CD4-positive, alpha-beta T cell treated with Interleukin-1 beta for 1 hour (primary cell): ENCODE results near the gene MYO15B.
"Not testable (repeated sequence)": the region's sequence is repeated elsewhere in the genome, so short reads cannot be mapped to it uniquely, and the experiment has no call there.

ENCODE experiments used
- DNase-seq, 2 donors: peaks; one replicate each; pipeline ENCODE4 v3.0.0-alpha.2; 2020 to 2022

MYO15B gene

DNA sequence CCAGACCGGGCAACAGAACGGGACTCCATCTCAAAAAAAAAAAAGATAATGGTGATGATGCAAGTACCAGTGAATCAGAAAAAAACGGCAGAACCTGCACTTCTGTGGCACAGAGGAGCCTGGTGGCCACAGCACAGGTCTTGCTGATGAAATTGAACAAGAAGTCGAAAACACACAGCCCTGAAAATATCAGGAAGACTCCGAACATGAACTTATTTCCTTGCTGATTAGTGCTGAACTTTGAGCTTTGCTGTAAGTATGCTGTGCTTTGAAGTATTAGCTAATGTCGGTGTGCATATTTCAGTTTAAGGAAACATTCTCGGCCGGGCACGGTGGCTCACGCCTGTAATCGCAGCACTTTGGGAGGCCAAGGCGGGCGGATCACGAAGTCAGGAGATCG is 10.9 kb upstream of the MYO15B start:
- no peak for DNase-seq

DNA sequence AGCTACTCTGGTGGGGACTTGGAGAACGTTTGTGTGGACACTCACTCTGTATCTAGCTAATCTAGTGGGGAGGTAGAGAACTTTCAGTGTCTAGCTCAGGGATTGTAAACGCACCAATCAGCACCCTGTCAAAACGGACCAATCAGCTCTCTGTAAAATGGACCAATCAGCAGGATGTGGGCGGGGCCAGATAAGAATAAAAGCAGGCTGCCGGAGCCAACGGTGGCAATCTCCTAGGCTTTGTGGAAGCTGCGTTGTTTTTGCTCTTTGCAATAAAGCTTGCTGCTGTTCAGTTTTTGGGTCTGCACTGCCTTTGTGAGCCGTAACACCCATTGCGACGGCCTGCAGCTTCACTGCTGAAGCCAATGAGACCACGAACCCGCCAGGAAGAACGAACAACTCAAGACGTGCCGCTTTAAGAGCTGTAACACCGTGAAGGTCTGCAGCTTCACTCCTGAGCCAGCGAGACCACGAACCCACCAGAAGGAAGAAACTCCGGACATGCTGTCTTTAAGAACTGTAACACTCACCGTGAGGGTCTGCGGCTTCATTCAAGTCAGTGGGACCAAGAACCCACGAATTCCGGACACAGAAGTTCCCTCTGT is 6.4 kb upstream of the MYO15B start:
- DNase-seq: peak; percentile 64 to 70

DNA sequence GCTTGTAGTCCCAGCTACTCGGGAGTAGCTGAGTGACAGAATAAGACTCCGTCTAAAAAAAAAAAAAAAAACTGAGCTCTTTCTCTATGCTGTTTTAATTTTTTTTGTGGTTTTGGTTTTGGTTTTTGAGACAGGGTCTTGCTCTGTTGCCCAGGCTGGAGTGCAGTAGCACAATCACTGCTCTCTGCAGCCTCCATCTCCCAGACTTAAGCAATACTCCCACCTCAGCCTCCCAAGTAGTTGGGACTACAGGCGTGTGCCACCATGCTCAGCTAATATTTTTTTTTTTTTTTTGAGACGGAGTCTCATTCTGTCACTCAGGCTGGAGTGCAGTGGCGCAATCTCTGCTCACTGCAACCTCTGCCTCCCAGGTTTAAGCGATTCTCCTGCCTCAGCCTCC is 4.4 kb upstream of the MYO15B start:
- DNase-seq: not testable (repeated sequence)

DNA sequence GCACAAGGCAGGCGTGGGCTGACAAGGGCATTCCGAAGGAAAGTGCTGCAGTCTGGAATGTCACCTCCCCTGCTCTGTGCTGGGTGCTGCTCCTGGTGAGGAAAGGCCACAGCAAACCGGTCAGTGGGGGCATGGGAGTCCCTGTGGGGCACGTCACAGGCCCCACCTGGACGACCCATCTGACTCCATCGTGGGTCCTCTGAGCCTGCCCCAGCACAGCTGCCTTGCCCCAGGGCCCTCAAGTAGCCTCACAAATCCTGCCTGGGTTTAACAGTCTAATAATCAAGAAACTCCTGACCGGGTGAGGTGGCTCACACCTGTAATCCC is 2.8 kb upstream of the MYO15B start:
- no peak for DNase-seq

DNA sequence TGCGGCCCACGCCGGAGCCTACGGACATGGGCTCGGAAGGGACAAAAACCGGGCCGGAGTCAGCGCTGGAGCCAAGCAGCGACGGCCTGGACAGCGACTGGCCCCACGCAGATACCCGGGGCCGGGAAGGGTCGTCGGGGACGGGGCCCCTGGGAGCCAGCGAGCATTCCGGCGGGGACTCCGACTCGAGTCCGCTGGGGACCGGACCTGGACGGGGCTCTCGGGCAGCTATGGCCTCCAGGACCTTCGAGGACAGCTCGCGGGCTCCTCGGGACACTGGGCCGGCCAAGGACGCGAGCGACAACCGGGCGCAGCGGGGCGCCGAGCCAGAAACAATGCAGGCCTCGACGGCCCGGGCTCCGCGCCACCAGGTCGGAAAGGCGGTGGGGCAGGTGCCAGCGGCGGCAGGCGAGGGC is 1.0 kb downstream of the MYO15B start:
- no peak for DNase-seq

DNA sequence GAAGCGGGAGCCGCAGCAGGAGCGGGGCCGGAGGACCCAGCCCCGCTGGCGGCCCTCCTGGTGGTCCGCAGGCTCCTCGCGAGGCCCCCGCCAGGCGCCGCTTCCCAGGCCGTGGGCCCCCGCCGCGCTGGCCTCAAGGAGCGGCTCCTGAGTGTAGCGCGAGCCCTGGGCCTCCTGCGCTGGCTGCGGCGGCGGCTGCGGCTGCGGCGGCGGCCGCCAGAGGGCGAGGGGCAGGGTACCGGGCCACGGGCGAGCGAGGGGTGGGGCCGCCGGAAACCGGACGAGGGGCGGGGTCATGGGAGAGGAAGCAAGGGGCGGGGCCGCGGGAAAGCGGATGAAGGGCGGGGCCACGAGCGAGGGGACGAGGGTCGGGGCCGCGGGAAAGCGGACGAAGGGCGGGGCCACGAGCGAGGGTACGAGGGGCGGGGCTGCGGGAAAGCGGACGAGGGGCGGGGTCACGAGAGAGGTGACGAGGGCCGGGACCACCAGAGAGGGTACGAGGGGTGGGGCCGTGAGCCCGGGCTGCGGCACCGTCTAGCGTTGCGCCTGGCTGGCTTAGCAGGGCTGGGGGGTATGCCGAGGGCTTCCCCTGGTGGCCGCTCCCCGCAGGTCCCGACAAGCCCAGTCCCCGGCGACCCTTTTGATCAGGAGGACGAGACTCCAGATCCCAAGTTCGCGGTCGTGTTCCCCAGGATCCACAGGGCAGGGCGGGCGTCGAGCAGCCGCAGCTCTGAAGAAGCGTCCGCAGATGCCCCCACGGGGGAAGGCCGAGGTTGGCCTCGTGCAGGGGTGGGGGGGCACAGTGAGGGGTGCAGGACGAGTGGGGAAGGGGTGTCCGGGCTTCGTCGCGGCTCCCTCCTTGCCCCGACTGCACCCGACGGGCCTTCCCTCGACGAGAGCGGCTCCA is 1.7 kb downstream of the MYO15B start:
- DNase-seq: peak; percentile 93 to 96

DNA sequence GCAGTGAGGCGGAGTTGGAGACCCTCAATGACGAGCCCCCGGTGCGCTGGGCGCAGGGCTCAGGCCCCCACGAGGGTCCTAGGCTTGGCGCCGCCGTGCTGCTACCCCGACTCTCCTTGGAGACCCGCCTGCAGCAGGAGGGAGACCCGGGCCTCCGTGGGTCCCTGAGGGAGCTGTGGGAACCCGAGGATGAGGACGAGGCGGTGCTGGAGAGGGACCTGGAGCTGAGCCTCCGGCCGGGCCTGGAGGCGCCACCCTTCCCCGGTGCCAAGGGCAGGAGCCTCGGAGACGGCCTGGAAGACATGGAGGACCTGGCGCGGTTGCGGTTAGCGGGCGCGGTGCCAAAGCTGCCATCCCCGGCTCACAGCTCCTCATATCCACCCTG is 2.3 kb downstream of the MYO15B start:
- DNase-seq: no peak

DNA sequence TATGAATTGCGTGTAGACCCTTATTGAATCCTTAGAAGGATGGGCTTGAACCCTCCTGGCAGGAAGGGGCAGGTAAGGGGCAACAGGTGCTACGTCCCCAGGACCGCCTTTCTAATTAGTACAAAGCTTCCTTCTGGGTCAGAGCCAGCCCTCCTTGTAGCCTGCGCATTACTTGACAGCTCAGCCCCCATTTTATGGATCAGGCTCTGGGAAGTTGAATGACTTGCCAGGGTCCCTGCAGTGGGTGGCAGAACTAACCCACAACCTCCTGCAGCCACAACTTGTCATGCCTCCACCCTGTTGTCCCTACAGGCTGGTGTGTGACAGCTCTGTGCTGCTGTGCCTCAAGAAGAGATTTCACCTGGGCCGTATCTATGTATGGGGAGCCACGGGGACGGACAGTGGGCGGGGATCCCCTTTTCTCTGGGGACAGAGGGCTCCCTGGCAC is 2.7 kb downstream of the MYO15B start:
- no peak for DNase-seq

DNA sequence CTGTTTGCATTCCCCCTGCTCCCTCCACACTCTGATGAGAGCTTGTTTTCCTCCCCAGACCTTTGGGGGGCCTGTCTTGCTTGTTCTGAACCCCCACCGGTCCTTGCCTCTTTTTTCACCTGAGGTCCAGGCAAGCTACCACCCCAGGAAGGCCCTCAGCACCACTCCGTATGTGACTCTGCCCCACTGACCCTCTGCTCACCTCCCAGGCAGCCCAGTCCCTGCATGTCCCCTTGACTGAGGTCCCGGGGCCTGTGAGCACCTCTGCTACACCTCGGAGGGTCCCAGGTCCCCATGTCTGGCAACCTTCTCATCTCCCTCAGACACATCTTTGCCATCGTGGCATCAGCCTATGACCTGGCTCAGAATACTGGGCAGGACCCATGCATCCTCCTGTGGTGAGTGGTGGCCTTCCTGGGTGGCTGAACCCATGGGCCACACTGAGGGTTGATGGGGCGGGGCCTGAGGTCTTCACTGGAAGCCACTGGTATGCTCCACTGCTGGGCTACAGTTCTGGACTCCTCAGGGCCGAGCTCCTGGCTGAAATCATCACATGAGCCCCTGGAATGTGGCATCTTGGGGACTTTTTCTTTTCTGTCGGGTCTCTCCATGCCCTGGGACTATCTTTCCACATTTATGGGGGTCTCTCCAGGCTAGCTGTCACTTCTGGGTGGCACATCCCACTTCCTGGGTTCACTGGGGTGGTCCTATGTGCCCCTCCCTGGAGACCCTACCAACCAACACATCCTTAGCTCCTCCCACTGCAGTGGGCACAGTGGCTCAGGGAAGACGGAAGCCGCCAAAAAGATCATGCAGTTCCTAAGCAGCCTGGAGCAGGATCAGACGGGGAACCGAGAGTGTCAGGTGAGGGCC is 3.5 kb downstream of the MYO15B start:
- no peak for DNase-seq

DNA sequence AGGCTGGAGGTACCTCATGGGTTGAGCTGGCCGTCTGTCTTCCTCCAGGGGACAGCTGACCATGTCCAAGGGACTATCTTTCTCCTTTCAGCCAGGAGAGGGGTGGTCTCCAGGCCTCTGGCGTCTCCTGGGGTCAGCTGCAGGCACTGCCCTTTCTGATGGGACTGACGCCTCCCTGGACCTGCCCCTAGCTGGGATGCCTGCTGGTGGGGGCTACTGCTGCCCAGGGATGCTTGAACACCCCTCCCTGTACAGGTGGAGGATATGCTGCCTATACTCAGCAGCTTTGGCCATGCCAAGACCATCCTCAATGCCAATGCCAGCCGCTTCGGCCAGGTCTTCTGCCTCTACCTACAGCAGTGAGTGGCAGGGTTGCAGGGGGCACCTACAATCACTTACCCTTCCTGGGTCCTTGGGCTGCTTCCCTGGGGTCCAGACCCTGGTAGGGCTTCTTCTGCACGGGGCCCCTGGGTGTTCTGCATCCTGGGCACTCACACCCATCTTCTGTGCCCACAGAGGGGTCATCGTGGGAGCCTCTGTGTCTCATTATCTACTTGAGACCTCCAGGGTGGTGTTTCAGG is 4.2 kb downstream of the MYO15B start:
- no peak for DNase-seq

DNA sequence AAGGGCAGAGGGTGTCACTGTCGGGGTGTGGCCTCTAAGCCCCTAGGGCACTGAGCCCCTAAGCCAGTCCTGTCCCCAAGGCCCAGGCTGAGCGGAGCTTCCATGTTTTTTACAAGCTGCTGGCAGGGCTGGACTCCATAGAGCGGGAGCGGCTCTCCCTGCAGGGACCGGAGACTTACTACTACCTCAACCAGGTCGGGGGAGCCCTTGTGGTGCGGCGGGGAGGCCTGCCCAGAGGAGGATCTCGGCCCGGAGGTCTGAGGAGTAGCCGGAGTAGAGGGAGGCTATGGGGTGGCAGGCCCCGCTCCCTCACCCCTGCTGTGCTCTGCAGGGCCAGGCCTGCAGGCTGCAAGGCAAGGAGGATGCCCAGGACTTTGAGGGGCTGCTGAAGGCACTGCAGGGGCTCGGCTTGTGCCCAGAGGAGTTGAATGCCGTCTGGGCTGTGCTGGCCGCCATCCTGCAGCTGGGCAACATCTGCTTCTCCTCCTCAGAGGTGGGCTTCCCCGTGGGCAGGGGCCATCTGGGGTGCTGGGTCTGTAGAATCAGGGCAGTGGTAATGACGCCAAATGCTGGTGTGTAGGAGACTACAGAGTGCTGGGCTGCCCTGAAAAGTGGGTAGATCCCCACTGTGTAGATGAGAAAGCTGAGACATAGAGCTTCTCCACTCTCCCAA is 4.9 kb downstream of the MYO15B start:
- DNase-seq: no peak

DNA sequence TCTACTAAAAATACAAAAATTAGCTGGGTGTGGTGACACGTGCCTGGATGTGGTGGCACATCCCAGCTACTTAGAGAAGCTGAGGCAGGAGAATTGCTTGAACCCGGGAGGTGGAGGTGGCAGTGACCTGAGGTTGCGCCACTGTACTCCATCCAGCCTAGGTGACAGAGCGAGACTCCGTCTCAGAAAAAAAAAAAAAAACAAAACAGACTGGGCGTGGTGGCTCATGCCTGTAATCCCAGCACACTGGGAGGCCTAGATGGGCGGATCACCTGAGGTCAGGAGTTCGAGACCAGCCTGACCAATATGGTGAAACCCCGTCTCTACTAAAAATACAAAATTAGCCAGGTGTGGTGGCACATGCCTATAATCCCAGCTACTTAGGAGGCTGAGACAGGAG is 5.8 kb downstream of the MYO15B start:
- DNase-seq: not testable (repeated sequence)

DNA sequence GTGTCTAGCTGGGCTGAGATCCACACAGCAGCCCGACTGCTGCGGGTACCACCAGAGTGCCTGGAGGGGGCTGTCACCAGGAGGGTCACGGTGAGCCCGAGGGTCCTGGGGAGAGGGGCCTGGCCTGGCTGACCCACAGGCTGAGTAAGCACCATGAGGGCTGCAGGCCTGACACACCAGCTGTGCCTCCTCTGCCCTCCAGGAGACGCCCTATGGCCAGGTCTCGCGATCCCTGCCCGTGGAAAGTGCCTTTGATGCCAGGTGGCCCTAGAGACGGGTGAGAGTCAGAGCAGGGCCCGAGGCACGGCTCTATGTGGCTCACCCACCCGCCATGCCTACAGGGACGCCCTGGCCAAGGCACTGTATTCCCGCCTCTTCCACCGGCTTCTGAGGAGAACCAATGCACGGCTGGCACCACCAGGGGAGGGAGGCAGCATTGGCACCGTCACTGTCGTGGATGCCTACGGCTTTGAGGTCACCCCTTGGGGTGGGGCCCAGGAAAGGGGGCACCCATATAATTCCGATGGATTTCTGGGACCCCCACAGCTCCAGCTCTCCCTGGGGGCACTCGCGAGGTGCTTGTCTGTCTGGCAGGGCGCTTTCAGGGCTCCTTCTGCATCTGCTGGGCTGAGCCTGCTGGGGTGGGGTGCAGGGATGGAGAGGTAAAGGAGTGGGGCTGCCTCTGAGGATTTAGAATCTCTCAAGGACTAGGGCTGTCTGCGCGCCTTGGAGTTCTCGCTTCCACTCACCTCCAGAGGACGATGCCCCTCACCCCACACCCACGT is 7.1 kb downstream of the MYO15B start:
- no peak for DNase-seq

DNA sequence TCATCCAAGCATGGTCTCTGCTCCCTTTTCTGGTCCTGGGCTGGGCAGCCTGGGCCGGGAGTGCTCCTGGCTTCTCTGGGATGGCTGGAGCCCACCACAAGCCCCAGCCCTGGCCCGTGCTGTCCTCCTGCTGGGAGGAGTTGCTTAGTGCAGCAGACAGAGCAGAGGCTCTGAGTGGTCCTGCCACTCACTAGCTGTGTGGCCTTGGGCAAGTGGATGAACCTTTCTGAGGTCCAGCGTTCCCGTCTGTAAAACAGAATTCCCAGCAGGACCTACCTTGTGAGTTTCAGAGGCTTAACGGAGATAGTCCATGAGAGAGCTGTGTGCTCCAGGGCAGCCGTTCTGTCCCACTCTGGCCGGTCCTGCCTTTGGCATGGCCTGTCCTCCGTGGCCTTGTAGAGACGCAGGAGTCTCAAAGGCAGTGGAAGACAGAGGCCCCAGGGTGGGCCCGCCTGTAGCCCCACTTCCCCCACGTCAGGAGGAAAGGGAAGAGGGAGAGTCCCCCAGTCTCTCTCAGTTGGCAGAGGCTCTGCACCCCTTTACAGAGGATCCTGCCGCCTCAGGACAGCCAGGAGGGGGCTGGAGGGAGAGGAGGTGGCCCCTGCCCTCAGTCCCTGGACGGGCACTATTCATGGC is 7.8 kb downstream of the MYO15B start:
- no peak for DNase-seq

DNA sequence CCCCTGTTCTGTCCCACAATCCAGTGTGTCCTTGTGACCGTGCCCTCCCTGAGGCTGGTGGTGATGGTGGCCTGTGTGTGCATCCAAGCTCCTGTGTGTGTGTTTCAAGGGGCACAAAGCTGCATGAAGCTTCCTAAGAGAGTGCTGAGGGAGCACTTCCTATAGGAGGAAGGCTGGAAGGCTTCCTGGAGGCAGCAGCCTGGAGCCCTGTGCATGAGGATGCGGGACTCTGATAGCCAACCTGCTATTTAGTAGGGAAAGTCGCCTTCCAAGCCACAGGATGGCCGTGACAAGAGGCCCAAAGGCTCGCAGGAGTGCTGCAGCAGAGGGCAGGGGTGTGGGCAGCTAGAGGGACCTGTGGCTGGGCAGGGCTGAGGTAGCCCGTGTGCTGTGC is 8.3 kb downstream of the MYO15B start:
- DNase-seq: no peak

DNA sequence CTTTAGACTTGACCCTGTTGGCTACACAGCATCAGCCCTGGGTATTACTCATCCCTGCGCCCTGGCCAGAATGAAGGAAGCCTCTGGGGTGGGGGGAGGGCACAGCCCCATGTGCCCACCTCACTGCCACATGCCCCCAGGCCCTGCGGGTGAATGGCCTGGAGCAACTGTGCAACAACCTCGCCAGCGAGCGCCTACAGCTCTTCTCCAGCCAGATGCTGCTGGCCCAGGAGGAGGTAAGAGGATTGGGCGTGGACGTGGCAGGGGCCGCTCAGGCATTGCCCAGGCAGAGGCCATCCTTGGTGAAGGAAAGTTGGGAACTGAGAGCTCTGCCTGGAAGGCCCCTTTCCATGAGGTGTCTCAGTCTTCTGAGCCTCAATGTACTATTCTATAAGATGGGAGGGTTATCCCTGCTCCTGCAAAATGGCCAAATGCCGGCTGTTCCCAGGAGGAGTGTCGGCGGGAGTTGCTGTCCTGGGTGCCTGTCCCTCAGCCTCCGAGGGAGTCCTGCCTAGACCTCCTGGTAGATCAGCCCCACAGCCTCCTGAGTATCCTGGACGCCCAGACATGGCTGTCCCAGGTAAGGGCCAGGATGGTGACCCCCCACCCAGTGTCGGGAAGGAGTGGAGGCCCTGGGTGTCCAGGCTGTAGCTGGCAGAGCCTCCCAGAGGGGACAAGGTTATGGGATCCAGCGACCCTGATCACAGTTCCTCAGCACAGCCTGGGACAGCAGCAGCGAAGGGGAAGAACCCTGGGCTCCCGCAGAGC is 8.9 kb downstream of the MYO15B start:
- no peak for DNase-seq

DNA sequence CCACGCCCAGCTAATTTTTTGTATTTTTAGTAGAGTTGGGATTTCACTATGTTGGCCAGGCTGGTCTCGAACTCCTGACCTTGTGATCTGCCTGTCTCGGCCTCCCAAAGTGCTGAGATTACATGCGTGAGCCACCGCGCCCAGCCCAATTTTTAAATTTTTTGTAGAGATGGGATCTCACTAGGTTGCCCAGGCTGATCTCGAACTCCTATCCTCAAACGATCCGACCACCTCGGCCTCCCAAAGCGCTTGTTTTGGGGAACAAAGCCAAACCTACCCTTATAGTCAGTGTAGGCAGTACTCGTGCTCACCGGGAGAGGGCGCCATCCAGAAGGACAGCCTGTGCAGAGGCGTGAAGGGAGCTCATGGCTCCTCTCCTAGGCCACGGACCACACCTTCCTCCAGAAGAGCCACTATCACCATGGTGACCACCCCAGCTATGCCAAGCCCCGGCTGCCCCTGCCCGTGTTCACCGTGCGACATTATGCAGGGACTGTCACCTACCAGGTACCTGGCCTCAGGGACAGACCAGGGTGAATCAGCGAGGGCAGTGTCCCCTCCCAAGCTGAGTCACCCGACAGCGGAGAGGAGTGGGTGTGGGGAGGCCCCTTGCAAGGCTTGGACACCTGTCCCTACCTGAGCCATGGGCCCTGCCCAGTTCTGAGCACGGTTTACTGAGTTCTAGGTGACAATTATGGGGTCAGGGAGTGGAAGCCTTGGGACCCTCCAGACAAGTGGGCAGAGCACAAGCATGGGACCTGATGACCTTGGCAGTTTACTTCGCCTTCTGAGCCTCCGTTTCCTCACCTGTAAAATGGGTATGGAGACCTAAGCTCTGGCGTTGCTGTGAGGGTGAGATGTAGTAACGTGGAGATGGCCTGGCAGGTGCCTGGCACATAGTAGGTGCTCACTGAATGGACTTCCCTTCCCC is 13.7 kb downstream of the MYO15B start:
- DNase-seq: peak; percentile 56 to 63

DNA sequence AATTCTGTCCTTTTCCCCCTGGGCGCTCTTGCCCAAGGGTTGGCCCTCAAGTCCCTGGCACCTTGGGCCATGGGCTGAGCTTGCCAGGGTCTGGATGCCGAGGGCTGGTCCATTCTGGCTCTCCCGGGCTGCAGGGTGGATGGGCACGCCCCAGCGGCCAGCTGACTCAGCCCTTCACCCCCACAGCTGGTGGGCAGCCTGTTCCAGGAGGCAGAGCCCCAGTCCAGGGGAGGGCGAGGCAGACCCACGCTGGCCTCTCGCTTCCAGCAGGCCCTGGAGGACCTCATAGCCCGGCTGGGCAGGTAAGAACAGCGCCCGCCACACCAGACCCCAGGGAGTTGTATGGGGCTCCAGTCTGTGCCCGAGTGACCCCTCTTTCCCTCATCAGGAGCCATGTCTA is 15.0 kb downstream of the MYO15B start:
- no peak for DNase-seq

DNA sequence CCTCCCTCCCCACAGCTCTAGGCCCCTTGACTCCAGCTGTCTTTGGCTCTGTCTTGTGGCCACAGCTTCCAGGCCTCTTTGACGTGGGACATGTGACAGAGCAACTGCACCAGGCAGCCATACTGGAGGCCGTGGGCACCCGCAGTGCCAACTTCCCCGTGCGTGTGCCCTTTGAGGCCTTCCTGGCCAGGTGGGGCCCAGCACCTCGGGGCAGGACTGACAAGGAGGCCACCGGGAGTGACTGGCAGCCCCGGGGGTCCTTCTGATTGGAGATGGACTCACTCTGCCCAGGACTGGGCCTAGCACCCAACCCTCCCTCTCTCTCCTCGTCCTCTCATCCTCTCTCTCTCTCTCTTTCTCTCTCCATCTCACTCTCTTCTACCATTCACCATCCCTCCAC is 15.5 kb downstream of the MYO15B start:
- no peak for DNase-seq
